ENCODE data around the gene SLC44A4. TPM values are rescaled to one million over a fixed set of nuclear protein-coding genes. Genes with fewer than 3 reads are reported as not detected.
A peak's percentile ranks its signal among the peaks of the same experiment; 100 is the strongest.

Gene SLC44A4
- total RNA-seq, 1 donor from 2014 or later, result 0.23 TPM

- Histone ChIP-seq H3K36me3 (ENCODE audit: insufficient read depth, low read length) (no peaks in the 10 kb centered on the region), H3K79me2 (ENCODE audit: insufficient read depth, low read length) (peaks cover 4% of the 10 kb centered on the region), H3K9me3 (ENCODE audit: insufficient read depth, low read depth, low read length) (no peaks in the 10 kb centered on the region), H3K9ac (ENCODE audit: low read length) (no peak overlapping the region), H3K27me3 (ENCODE audit: insufficient read depth, low read length) (no peaks in the 10 kb centered on the region), H4K20me1 (ENCODE audit: insufficient read depth, low read length) (no peaks in the 10 kb centered on the region), H3K27ac (ENCODE audit: low read depth, low read length) (no peak overlapping the region), H3K4me3 (ENCODE audit: insufficient read depth, low read depth, low read length) (no peak overlapping the region), H3K4me2 (ENCODE audit: low read length) (no peak overlapping the region), H2AFZ (ENCODE audit: low read depth, low read length) (no peak overlapping the region), H3K4me1 (ENCODE audit: insufficient read depth, low read length) (peaks cover 8% of the 10 kb centered on the region)
- DNase-seq (ENCODE audit: low read depth) (no peak), FAIRE-seq (no peak)
- peaks cover 6% of the 10 kb centered on the region for H3K4me1 Mint-ChIP-seq (ENCODE audit: low read depth, unreplicated experiment)
- H3K27ac Mint-ChIP-seq (ENCODE audit: unreplicated experiment), result no peak overlapping the region
- H3K36me3 Mint-ChIP-seq (ENCODE audit: low read depth, unreplicated experiment), result no peaks in the 10 kb centered on the region
- no peaks in the 10 kb centered on the region for H3K9me3 Mint-ChIP-seq (ENCODE audit: unreplicated experiment)
- H3K4me3 Mint-ChIP-seq (ENCODE audit: unreplicated experiment), result peak overlapping the region; percentile 27
- no peak for TF ChIP-seq CTCF (IDR thresholded peaks at IDR 0.05; ENCODE audit: insufficient read depth, low read depth, low read length)
- TF ChIP-seq EZH2 (IDR thresholded peaks at IDR 0.05; ENCODE audit: insufficient read depth, low read length), result no peak
- H3K27me3 Mint-ChIP-seq (ENCODE audit: low read depth, unreplicated experiment), result peaks cover 9% of the 10 kb centered on the region
Observed at GRCh38 chr6:31903957-31904356, 25.2 kb upstream of the SLC44A4 start.

- Mint-ChIP-seq H3K36me3 (ENCODE audit: low read depth, unreplicated experiment) (no peaks in the 10 kb centered on the region), H3K27ac (ENCODE audit: unreplicated experiment) (peak within 1 kb of the TSS; percentile 87), H3K27me3 (ENCODE audit: low read depth, unreplicated experiment) (peaks cover 9% of the 10 kb centered on the region), H3K4me1 (ENCODE audit: low read depth, unreplicated experiment) (peaks cover 11% of the 10 kb centered on the region), H3K9me3 (ENCODE audit: unreplicated experiment) (no peaks in the 10 kb centered on the region), H3K4me3 (ENCODE audit: unreplicated experiment) (peak within 1 kb of the TSS; percentile 82)
- peak; percentile 94 for DNase-seq (ENCODE audit: low read depth)
- Histone ChIP-seq H3K27me3 (ENCODE audit: insufficient read depth, low read length) (no peaks in the 10 kb centered on the region), H3K9me3 (ENCODE audit: insufficient read depth, low read depth, low read length) (no peaks in the 10 kb centered on the region), H3K4me2 (ENCODE audit: low read length) (peak within 1 kb of the TSS; percentile 92), H3K36me3 (ENCODE audit: insufficient read depth, low read length) (no peaks in the 10 kb centered on the region), H4K20me1 (ENCODE audit: insufficient read depth, low read length) (peaks cover 4% of the 10 kb centered on the region), H3K27ac (ENCODE audit: low read depth, low read length) (peak within 1 kb of the TSS; percentile 51), H3K4me1 (ENCODE audit: insufficient read depth, low read length) (peaks cover 16% of the 10 kb centered on the region), H3K9ac (ENCODE audit: low read length) (peak within 1 kb of the TSS; percentile 72), H2AFZ (ENCODE audit: low read depth, low read length) (peak within 1 kb of the TSS; percentile 90), H3K4me3 (ENCODE audit: insufficient read depth, low read depth, low read length) (peak within 1 kb of the TSS; percentile 66), H3K79me2 (ENCODE audit: insufficient read depth, low read length) (peaks cover 14% of the 10 kb centered on the region)
- TF ChIP-seq EZH2 (IDR thresholded peaks at IDR 0.05; ENCODE audit: insufficient read depth, low read length), result no peak
- no peak for TF ChIP-seq CTCF (IDR thresholded peaks at IDR 0.05; ENCODE audit: insufficient read depth, low read depth, low read length)
- no peak for FAIRE-seq
Observed at GRCh38 chr6:31901953-31902643, 23.3 kb upstream of the SLC44A4 start, which contains the start of gene ZBTB12. Gene ZBTB12, minus strand, starts transcription at chr6:31902086. Its CDS starts 781 bp downstream, at chr6:31901305.

GRCh38 chr6:31901415-31901952, 22.7 kb upstream of the SLC44A4 start:
- Mint-ChIP-seq H3K27ac (ENCODE audit: unreplicated experiment) (no peak overlapping the region), H3K4me1 (ENCODE audit: low read depth, unreplicated experiment) (peaks cover 11% of the 10 kb centered on the region), H3K27me3 (ENCODE audit: low read depth, unreplicated experiment) (peaks cover 9% of the 10 kb centered on the region), H3K4me3 (ENCODE audit: unreplicated experiment) (peak overlapping the region; percentile 68), H3K9me3 (ENCODE audit: unreplicated experiment) (no peaks in the 10 kb centered on the region), H3K36me3 (ENCODE audit: low read depth, unreplicated experiment) (no peaks in the 10 kb centered on the region)
- FAIRE-seq, result no peak
- Histone ChIP-seq H2AFZ (ENCODE audit: low read depth, low read length) (peak overlapping the region; percentile 45), H3K9ac (ENCODE audit: low read length) (peak overlapping the region; percentile 72), H3K36me3 (ENCODE audit: insufficient read depth, low read length) (no peaks in the 10 kb centered on the region), H3K4me3 (ENCODE audit: insufficient read depth, low read depth, low read length) (peak overlapping the region; percentile 66), H4K20me1 (ENCODE audit: insufficient read depth, low read length) (peaks cover 4% of the 10 kb centered on the region), H3K4me1 (ENCODE audit: insufficient read depth, low read length) (peaks cover 20% of the 10 kb centered on the region), H3K9me3 (ENCODE audit: insufficient read depth, low read depth, low read length) (no peaks in the 10 kb centered on the region), H3K27me3 (ENCODE audit: insufficient read depth, low read length) (no peaks in the 10 kb centered on the region), H3K79me2 (ENCODE audit: insufficient read depth, low read length) (peaks cover 14% of the 10 kb centered on the region), H3K27ac (ENCODE audit: low read depth, low read length) (no peak overlapping the region), H3K4me2 (ENCODE audit: low read length) (peak overlapping the region; percentile 92)
- peak; percentile 32 for DNase-seq (ENCODE audit: low read depth)
- no peak for TF ChIP-seq CTCF (IDR thresholded peaks at IDR 0.05; ENCODE audit: insufficient read depth, low read depth, low read length)
- TF ChIP-seq EZH2 (IDR thresholded peaks at IDR 0.05; ENCODE audit: insufficient read depth, low read length), result no peak

Measured in astrocyte (in vitro differentiated cells and primary cell).